GM23338 (cell line): Measurements from ENCODE around the gene HSD11B1.

ENCODE experiments used
- CREB1 ChIP-seq: fragments of 250-450 bp; sonication (Bioruptor Pico); IDR thresholded peaks from 2 replicates; pipeline ENCODE4 v1.5.0; 2020; ENCODE audit warnings: low read depth, mild to moderate bottlenecking, moderate library complexity
- EZH2 ChIP-seq: fragments of 200-600 bp; sonication (generic); IDR thresholded peaks from one replicate; pipeline ENCODE4 v1.8.0; 2017; ENCODE audit warnings: antibody characterized with exemption, mild to moderate bottlenecking, low read depth; ENCODE audit not compliant: unreplicated experiment
- EZH2phosphoT487 ChIP-seq: fragments of 200-600 bp; sonication (generic); IDR thresholded peaks from one replicate; pipeline ENCODE4 v1.8.1; 2018; ENCODE audit warnings: antibody characterized with exemption; ENCODE audit not compliant: unreplicated experiment
- POLR2AphosphoS5 ChIP-seq: IDR thresholded peaks from 2 replicates; pipeline ENCODE4 v1.6.1; 2016; ENCODE audit warnings: antibody characterized with exemption, low read depth
- TF ChIP-seq, protein P1 (sequence below), 2 experiments: fragments of 200-600 bp in 1 of 2; sonication (generic) in 1 of 2; conservative IDR thresholded peaks; 2 replicates each; pipeline versions ENCODE4 v1.5.1 to v1.6.1; 2016 to 2017; ENCODE audit warnings: antibody characterized with exemption in 2 of 2, low read depth in 2 of 2, mild to moderate bottlenecking in 2 of 2, moderate library complexity in 1 of 2
- TF ChIP-seq, protein P2 (sequence below): IDR thresholded peaks from one replicate; pipeline ENCODE4 v1.6.1; 2018; ENCODE audit warnings: antibody characterized with exemption; ENCODE audit not compliant: unreplicated experiment

GRCh38 chr1:209692296-209692695 is 12.3 kb upstream of the HSD11B1 start:
- TF ChIP-seq POLR2AphosphoS5 (no peak), EZH2phosphoT487 (no peak), EZH2 (no peak), CREB1 (CRISPR knock-in tag) (no peak)
- TF ChIP-seq, protein P1, sequence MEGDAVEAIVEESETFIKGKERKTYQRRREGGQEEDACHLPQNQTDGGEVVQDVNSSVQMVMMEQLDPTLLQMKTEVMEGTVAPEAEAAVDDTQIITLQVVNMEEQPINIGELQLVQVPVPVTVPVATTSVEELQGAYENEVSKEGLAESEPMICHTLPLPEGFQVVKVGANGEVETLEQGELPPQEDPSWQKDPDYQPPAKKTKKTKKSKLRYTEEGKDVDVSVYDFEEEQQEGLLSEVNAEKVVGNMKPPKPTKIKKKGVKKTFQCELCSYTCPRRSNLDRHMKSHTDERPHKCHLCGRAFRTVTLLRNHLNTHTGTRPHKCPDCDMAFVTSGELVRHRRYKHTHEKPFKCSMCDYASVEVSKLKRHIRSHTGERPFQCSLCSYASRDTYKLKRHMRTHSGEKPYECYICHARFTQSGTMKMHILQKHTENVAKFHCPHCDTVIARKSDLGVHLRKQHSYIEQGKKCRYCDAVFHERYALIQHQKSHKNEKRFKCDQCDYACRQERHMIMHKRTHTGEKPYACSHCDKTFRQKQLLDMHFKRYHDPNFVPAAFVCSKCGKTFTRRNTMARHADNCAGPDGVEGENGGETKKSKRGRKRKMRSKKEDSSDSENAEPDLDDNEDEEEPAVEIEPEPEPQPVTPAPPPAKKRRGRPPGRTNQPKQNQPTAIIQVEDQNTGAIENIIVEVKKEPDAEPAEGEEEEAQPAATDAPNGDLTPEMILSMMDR (conservative IDR thresholded peaks at IDR 0.05; ENCODE audit: low read depth in 2 of 2): no peak
- TF ChIP-seq, protein P2, sequence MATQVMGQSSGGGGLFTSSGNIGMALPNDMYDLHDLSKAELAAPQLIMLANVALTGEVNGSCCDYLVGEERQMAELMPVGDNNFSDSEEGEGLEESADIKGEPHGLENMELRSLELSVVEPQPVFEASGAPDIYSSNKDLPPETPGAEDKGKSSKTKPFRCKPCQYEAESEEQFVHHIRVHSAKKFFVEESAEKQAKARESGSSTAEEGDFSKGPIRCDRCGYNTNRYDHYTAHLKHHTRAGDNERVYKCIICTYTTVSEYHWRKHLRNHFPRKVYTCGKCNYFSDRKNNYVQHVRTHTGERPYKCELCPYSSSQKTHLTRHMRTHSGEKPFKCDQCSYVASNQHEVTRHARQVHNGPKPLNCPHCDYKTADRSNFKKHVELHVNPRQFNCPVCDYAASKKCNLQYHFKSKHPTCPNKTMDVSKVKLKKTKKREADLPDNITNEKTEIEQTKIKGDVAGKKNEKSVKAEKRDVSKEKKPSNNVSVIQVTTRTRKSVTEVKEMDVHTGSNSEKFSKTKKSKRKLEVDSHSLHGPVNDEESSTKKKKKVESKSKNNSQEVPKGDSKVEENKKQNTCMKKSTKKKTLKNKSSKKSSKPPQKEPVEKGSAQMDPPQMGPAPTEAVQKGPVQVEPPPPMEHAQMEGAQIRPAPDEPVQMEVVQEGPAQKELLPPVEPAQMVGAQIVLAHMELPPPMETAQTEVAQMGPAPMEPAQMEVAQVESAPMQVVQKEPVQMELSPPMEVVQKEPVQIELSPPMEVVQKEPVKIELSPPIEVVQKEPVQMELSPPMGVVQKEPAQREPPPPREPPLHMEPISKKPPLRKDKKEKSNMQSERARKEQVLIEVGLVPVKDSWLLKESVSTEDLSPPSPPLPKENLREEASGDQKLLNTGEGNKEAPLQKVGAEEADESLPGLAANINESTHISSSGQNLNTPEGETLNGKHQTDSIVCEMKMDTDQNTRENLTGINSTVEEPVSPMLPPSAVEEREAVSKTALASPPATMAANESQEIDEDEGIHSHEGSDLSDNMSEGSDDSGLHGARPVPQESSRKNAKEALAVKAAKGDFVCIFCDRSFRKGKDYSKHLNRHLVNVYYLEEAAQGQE: no peak
